A673 (cell line): Measurements from ENCODE around the gene METTL1. TPM values are rescaled to one million over a fixed set of nuclear protein-coding genes. Genes with fewer than 3 reads are reported as not detected.

ENCODE experiments used
- BruUV-seq: library from RNA; stranded (reverse); fragments of 400-500 nt; replicated peaks from 2 replicates; lab custom pipeline; 2021; lab: Mats Ljungman, UMichigan
- CTCF ChIA-PET: fragments of 300-600 bp; sonication (Branson Sonifier 250); formaldehyde crosslinking; loops from one replicate; lab custom pipeline; 2022; ENCODE audit warnings: antibody characterized with exemption; lab: Charles Lee
- POLR2A ChIA-PET: fragments of 300-600 bp; sonication (Branson Sonifier 250); formaldehyde crosslinking; loops from one replicate; lab custom pipeline; 2022; ENCODE audit warnings: antibody characterized with exemption; ENCODE audit not compliant: low non-redundant PET; lab: Charles Lee
- DNase-seq: peaks from one replicate; pipeline ENCODE4 v3.0.0-alpha.2; 2015; ENCODE audit warnings: low spot score
- H3K27ac ChIP-seq: fragments of 200-600 bp; sonication (generic); 2 replicates; pipeline ENCODE4 v1.5.1; 2016; ENCODE audit warnings: mixed run types, low read depth, mild to moderate bottlenecking, mixed read lengths, antibody characterized with exemption, low read length; ENCODE audit not compliant: poor library complexity, severe bottlenecking
- H3K27me3 ChIP-seq: fragments of 200-600 bp; sonication (generic); replicated peaks from 2 replicates; pipeline ENCODE4 v1.6.1; 2017; ENCODE audit warnings: mixed run types, low read depth, mild to moderate bottlenecking, mixed read lengths, antibody characterized with exemption, low read length; ENCODE audit not compliant: insufficient read depth, poor library complexity
- H3K36me3 ChIP-seq: fragments of 200-600 bp; sonication (generic); 2 replicates; pipeline ENCODE4 v1.6.1; 2016; ENCODE audit warnings: mixed run types, mild to moderate bottlenecking, mixed read lengths, antibody characterized with exemption, low read length; ENCODE audit not compliant: insufficient read depth, poor library complexity, severe bottlenecking
- H3K4me1 ChIP-seq: fragments of 200-600 bp; sonication (generic); 2 replicates; pipeline ENCODE4 v1.6.1; 2017; ENCODE audit warnings: mixed run types, mild to moderate bottlenecking, mixed read lengths, antibody characterized with exemption, low read length; ENCODE audit not compliant: insufficient read depth, poor library complexity, severe bottlenecking
- H3K4me3 ChIP-seq: fragments of 200-600 bp; sonication (generic); 2 replicates; pipeline ENCODE4 v1.5.1; 2016; ENCODE audit warnings: low read depth, mixed run types, mild to moderate bottlenecking, mixed read lengths, low read length; ENCODE audit not compliant: poor library complexity, severe bottlenecking
- H3K9me3 ChIP-seq: fragments of 200-600 bp; sonication (generic); 2 replicates; pipeline ENCODE4 v1.6.1; 2016; ENCODE audit warnings: mixed run types, low read depth, mild to moderate bottlenecking, mixed read lengths, antibody characterized with exemption, low read length; ENCODE audit not compliant: poor library complexity, severe bottlenecking
- EZH2 ChIP-seq: fragments of 200-600 bp; sonication (generic); IDR thresholded peaks from 2 replicates; pipeline ENCODE4 v1.6.1; 2017; ENCODE audit warnings: borderline replicate concordance, low read depth, mild to moderate bottlenecking, mixed read lengths, antibody characterized with exemption, low read length; ENCODE audit not compliant: poor library complexity, severe bottlenecking
- intact Hi-C: fragments of 100-400 bp; cut with micrococcal nuclease; formaldehyde crosslinking; loops from one replicate; pipeline ENCODE4 v1.10.0; 2022; ENCODE audit not compliant: unreplicated experiment
- total RNA-seq: library from RNA; stranded (reverse); gene quantifications from 2 replicates; pipeline ENCODE4 v1.2.3, GENCODE V29; 2021
- TF ChIP-seq, protein P1 (sequence below): fragments of 300-800, 200-600 bp; sonication (generic); conservative IDR thresholded peaks from 2 replicates; pipeline ENCODE4 v1.5.1; 2017; ENCODE audit warnings: low read depth, mild to moderate bottlenecking, antibody characterized with exemption, low read length, moderate library complexity, mixed read lengths

Gene METTL1
- total RNA-seq, 1 experiment from 2014 or later, result 55.6 TPM

DNA sequence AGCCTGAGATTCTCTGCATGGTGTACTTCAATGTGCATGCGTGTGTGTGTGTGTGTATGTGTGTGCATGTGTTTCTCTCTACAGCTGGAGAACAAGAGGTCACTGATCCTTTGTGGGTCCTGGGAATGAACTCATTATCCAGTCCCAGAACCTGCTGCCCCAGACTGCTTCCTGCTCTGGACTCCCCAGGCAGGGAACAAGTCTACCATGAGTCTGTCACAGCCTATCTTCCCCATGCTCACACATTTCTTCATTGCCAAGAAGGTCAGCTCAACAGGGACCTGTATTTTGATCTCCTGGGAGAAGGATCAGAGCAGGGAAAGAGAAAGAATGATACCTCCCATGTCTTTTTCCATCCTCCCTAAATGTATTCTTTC, 30.5 kb downstream of the METTL1 start:
- TF ChIP-seq EZH2, result no peak
- CTCF ChIA-PET, result no interaction called here
- no peak overlapping the region for H3K4me3 ChIP-seq
- intact Hi-C loops, result loop anchor here (5.0 kb wide), 1 partner anchor 279 kb away; no protein-coding TSS in a partner anchor
- no peaks in the 10 kb centered on the region for H3K9me3 ChIP-seq
- no TSS peak for BruUV-seq
- H3K4me1 ChIP-seq, result peaks cover 36% of the 10 kb centered on the region
- POLR2A ChIA-PET, result no interaction called here
- H3K27me3 ChIP-seq, result peaks cover 14% of the 10 kb centered on the region
- no peak overlapping the region for H3K27ac ChIP-seq
- H3K36me3 ChIP-seq, result peaks cover 3% of the 10 kb centered on the region
- no peak for DNase-seq

DNA sequence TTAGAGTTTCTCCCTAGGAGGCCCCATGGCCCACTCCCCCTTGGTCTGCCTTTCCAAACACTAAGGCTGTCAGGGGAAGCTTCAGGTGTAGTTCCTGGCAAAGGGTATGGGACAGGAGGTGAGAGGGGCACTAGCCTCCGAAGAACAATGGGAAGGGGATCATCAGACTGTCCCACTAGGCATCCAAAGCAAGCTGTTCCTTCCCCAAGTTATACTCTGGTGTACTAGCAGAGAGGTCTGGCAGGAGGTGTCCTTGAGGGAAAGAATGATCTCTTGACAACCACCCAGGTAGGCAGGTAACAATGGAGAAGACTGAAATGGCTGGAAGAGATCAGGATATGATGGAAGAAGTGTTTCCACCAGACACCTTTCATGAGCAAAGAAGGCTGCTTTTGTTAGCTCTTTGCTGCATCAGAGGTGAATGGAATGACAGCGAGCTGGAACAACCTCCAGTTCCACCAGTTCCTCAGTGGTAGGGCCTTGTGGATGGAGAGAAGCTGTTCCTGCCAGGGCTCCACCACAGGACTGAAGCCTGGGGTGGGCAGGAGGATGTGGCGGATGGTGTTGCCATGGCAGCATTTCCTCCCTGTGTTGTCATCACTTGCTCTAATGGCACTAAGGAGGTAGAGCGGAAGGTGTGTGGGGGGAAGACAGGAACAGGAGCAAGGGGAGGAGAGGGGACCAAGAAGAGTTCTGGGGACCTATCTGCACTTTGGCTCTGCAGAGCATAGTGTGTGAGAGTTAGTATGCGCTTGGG, 31.1 kb downstream of the METTL1 start:
- intact Hi-C loops, result loop anchor here (5.0 kb wide), 1 partner anchor 279 kb away; no protein-coding TSS in a partner anchor
- ChIA-PET CTCF (no interaction called here), POLR2A (no interaction called here)
- no peak overlapping the region for H3K4me3 ChIP-seq
- no peaks in the 10 kb centered on the region for H3K9me3 ChIP-seq
- H3K27ac ChIP-seq, result no peak overlapping the region
- H3K27me3 ChIP-seq, result peaks cover 18% of the 10 kb centered on the region
- no peak for DNase-seq
- BruUV-seq, result no TSS peak
- peaks cover 34% of the 10 kb centered on the region for H3K4me1 ChIP-seq
- TF ChIP-seq, protein P1, sequence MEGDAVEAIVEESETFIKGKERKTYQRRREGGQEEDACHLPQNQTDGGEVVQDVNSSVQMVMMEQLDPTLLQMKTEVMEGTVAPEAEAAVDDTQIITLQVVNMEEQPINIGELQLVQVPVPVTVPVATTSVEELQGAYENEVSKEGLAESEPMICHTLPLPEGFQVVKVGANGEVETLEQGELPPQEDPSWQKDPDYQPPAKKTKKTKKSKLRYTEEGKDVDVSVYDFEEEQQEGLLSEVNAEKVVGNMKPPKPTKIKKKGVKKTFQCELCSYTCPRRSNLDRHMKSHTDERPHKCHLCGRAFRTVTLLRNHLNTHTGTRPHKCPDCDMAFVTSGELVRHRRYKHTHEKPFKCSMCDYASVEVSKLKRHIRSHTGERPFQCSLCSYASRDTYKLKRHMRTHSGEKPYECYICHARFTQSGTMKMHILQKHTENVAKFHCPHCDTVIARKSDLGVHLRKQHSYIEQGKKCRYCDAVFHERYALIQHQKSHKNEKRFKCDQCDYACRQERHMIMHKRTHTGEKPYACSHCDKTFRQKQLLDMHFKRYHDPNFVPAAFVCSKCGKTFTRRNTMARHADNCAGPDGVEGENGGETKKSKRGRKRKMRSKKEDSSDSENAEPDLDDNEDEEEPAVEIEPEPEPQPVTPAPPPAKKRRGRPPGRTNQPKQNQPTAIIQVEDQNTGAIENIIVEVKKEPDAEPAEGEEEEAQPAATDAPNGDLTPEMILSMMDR, result no peak
- no peak for TF ChIP-seq EZH2
- H3K36me3 ChIP-seq, result no peaks in the 10 kb centered on the region

DNA sequence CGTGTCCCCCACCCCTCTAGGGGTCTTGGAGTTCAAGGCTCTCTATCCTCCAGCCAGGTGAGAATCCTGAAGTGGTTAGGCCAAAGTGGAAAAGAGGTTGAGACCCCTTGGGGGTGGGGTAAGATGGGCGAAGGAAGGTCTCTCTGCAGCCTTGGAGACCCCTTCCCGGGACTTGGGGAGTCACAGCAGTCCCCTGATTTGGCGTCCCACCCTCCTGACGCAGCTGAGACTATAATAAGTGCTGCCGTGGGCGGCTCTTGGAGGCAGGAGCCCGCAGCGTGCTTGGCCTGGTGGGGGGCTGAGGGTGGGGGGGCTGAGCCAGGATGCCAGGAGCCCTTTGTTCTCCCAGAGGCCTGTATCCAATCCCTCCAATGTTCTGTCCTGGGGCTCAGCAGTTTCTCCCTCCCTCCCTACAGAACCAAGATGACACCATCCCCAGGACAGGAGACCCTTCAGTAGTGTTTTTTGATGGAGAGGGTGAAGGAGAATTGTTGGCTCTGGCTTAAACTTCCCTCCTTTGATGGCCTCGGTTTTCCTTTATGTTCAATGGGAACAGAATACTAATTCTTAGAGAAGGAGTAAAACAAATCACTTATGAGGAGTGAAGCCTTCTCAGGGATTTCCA, 31.9 kb downstream of the METTL1 start:
- no peak overlapping the region for H3K4me3 ChIP-seq
- ChIA-PET CTCF (no interaction called here), POLR2A (no interaction called here)
- TF ChIP-seq, protein P1, result no peak
- no peak for TF ChIP-seq EZH2
- no peak overlapping the region for H3K27ac ChIP-seq
- H3K4me1 ChIP-seq, result peaks cover 31% of the 10 kb centered on the region
- no peaks in the 10 kb centered on the region for H3K9me3 ChIP-seq
- DNase-seq, result no peak
- no peaks in the 10 kb centered on the region for H3K36me3 ChIP-seq
- H3K27me3 ChIP-seq, result peaks cover 18% of the 10 kb centered on the region
- intact Hi-C loops, result loop anchor here (5.0 kb wide), 1 partner anchor 278 kb away; no protein-coding TSS in a partner anchor
- no TSS peak for BruUV-seq
